Activated naive CD4-positive, alpha-beta T cell treated with anti-CD3 and anti-CD28 coated beads, Interleukin-2, amount 10 ng/mL, durations not matched to agents 5 hours and 36 hours (primary cell): Measurements from ENCODE around the gene HS6ST2. TPM values are rescaled to one million over a fixed set of nuclear protein-coding genes. Genes with fewer than 3 reads are reported as not detected.

Source experiments
- total RNA-seq, 2 experiments: library from RNA; stranded (reverse); gene quantifications; one replicate each; pipeline ENCODE4 v1.2.3, GENCODE V29; 2021

Gene HS6ST2
- total RNA-seq = under 1 TPM; 0.07 to 0.13 TPM

GRCh38 chrX:132958091-132958703 is at the start of gene HS6ST2:
Gene HS6ST2, minus strand, starts transcription at chrX:132958629.

Other genes starting within 250 kb of the HS6ST2 start
- not detected for gene USP26, start 138.5 kb upstream of the HS6ST2 start, total RNA-seq